GM23248 (cell line): ENCODE results near the gene MCF2L.

Experiments used
- EZH2 ChIP-seq: fragments of 200-600 bp; sonication (generic); IDR thresholded peaks from 2 replicates; pipeline ENCODE4 v1.6.1; 2018; ENCODE audit warnings: antibody characterized with exemption, mild to moderate bottlenecking; ENCODE audit not compliant: insufficient read depth, poor library complexity, severe bottlenecking
- EZH2phosphoT487 ChIP-seq: fragments of 200-600 bp; sonication (generic); IDR thresholded peaks from 2 replicates; pipeline ENCODE4 v1.6.1; 2018; ENCODE audit warnings: antibody characterized with exemption, moderate library complexity, mild to moderate bottlenecking, low read depth; ENCODE audit not compliant: insufficient read depth

- no peak for TF ChIP-seq EZH2
- no peak for TF ChIP-seq EZH2phosphoT487
Observed at GRCh38 chr13:112992931-112993680, 24.1 kb downstream of the MCF2L start.
